Breast epithelium (tissue), 3 donors: ENCODE measurements around the gene FBXL7.

Source experiments
- POLR2A ChIP-seq: fragments of 450-650 bp; IDR thresholded peaks from one replicate; pipeline ENCODE4 v1.6.1; 2016; ENCODE audit warnings: antibody characterized with exemption, mild to moderate bottlenecking, moderate library complexity
- POLR2AphosphoS5 ChIP-seq, 3 donors: sonication (generic); formaldehyde crosslinking; IDR thresholded peaks; one replicate each; pipeline ENCODE4 v1.6.1; 2017; ENCODE audit warnings: antibody characterized with exemption in 3 of 3
- TF ChIP-seq, protein P1 (sequence below), 3 donors: fragments of 450-650 bp; IDR thresholded peaks; one replicate each; pipeline ENCODE4 v1.5.1; 2016 to 2017; ENCODE audit warnings: antibody characterized with exemption in 3 of 3, mild to moderate bottlenecking in 3 of 3, moderate library complexity in 3 of 3

DNA sequence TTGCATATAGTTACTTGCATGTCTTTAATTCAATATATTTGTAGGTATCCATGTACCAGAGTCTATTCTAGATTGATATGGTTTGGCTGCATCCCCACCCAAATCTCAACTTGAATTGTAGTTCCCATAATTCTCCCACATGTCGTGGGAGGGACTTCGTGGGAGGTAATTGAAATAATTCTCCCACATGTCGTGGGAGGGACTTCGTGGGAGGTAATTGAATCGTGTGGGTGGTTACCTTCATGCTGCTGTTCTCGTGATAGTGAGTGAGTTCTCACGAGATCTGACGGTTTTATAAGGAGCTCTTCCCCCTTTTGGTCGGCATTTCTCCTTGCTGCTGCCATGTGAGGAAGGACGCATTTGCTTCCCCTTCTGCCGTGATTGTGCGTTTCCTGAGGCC lies 16.5 kb downstream of the FBXL7 start:
- TF ChIP-seq POLR2AphosphoS5 (IDR thresholded peaks at IDR 0.05) (no peak), POLR2A (no peak)
- TF ChIP-seq, protein P1, sequence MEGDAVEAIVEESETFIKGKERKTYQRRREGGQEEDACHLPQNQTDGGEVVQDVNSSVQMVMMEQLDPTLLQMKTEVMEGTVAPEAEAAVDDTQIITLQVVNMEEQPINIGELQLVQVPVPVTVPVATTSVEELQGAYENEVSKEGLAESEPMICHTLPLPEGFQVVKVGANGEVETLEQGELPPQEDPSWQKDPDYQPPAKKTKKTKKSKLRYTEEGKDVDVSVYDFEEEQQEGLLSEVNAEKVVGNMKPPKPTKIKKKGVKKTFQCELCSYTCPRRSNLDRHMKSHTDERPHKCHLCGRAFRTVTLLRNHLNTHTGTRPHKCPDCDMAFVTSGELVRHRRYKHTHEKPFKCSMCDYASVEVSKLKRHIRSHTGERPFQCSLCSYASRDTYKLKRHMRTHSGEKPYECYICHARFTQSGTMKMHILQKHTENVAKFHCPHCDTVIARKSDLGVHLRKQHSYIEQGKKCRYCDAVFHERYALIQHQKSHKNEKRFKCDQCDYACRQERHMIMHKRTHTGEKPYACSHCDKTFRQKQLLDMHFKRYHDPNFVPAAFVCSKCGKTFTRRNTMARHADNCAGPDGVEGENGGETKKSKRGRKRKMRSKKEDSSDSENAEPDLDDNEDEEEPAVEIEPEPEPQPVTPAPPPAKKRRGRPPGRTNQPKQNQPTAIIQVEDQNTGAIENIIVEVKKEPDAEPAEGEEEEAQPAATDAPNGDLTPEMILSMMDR (IDR thresholded peaks at IDR 0.05) = no peak
